Smooth muscle cell of the brain vasculature (primary cell): Measurements from ENCODE around the gene HSPB8.
"Not testable (repeated sequence)": the region's sequence is repeated elsewhere in the genome, so short reads cannot be mapped to it uniquely, and the experiment has no call there.

ENCODE experiments used
- DNase-seq: peaks from one replicate; pipeline ENCODE4 v3.0.0-alpha.2; 2012; ENCODE audit warnings: low read depth, low spot score

The HSPB8 gene

DNA sequence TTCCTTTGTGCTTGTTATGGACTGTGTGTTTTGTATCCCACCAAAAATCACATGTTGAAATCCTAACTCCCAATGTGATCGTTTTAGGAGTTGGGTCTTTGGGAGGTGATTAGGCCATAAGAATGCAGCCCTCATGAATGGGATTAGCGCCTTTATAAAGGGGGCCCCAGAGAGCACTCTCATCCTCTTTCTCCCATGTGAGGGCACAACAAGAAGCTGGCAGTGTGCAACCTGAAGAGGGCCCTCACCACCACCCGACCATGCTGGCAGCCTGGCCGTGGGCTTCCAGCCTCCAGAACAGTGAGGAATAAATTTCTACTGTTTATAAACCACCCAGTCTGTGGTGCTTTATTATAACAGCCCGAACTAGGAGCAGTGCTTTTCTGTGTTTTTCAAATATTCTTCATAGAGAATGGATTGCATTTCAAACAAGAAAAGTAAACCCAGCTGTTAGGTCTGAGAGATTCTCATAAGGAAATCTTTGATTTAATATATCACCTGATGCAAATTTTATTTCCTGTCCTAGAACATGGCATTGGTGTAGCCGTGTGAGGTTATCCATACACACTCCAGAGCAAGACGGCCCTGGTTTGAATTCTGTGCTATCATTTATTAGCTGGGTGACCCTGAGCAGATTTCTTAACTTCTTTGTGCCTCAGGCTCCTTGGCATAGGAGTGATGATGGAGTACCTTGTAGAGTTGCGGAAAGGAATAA is 27.8 kb downstream of the HSPB8 start:
- no peak for DNase-seq

DNA sequence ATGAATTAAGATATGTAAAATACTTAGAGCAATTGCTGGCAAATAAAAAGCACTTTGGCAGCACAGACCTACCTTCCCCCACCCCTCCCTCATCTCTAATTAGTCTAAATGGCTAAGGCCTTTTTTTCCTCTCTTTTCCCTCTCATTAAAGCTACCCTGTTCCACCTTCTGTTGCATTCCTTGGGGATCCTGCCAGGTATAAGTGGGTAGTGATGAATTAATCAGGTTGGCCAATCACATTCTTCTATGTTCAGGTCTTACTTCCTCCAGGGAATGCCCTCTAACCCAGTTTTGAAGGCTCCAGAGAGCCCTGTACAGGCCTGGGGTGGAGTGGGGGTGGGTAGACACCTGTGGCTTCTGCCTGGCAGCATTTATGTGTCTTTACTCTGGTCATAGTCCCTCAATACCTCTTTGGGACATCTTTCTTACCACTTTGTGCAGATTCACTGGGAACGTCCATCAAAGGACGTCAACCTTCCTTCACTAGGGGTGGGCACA is 28.4 kb downstream of the HSPB8 start:
- DNase-seq = no peak

DNA sequence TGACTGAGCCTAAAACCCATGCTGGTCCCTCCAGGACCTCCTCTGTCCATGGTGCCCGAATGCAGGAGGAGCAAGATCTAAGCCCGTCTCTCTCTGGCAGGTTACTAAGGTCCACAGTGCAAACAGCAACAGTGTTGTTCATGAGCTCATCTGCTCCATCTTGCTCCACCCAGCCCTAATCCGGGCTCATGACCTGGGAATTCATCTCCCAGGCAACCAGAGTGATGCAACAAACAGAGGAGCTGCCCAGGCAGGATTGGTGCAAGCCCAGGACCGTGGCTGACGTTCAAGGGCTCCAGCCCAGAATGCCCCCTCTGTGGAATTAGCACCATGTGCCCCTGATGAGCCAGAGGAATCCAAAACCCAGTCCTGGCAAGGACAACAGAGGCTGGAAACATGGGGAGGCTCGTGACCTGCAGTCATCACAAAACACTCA is 29.9 kb downstream of the HSPB8 start:
- DNase-seq = no peak

DNA sequence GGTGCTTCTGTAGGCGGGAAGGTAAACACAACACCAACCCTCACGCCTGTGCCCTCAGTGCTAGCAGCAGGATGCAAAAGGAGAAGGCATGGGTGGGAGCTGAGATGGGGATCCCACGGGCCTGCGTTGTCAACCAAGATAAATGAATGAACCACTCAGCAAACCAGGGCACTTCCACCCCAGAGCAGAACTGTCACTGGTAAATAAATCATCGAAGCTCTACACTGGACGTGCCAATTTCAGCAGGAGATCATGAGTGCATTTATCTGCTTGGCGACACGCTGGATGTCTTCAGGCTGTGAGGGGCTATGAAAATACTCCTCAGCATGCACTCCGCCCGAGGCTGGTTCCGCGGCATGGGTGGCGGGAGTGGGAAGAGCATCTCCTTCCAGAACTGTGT is 33.2 kb downstream of the HSPB8 start:
- no peak for DNase-seq

DNA sequence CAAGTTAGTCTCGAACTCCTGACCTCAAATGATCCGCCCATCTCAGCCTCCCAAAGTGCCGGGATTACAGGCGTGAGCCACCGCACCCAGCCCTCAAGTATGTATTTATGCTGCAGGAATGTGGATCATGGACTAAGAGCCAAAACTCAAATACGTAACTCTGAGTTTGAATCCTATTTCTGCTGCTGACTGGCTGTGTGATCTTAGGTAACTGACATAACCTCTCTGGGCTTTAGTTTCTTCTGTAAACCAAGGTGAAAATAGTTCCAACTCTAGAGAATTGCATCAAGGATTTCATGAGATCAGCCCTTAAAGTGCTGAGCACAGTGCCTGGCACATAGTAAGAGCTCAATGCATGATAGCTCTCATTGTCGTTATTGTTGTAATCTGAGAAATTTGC is 37.4 kb downstream of the HSPB8 start:
- DNase-seq = no peak

DNA sequence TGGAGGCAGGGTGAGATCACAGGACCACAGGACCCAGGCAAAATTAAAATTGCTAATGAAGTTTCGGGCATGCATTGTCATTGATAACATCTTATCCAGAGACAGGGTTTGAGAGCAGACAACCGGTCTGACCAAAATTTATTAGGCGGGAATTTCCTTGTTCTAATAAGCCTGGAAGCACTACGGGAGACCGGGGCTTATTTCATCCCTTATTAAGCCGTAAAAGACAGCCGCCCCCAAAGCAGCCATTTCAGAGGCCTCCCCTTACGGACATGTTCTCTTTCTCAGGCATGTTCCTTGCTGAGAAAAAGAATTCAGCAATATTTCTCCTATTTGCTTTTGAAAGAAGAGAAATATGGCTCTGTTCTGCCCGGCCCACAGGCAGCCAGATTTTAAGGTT is 40.1 kb downstream of the HSPB8 start:
- DNase-seq = not testable (repeated sequence)

DNA sequence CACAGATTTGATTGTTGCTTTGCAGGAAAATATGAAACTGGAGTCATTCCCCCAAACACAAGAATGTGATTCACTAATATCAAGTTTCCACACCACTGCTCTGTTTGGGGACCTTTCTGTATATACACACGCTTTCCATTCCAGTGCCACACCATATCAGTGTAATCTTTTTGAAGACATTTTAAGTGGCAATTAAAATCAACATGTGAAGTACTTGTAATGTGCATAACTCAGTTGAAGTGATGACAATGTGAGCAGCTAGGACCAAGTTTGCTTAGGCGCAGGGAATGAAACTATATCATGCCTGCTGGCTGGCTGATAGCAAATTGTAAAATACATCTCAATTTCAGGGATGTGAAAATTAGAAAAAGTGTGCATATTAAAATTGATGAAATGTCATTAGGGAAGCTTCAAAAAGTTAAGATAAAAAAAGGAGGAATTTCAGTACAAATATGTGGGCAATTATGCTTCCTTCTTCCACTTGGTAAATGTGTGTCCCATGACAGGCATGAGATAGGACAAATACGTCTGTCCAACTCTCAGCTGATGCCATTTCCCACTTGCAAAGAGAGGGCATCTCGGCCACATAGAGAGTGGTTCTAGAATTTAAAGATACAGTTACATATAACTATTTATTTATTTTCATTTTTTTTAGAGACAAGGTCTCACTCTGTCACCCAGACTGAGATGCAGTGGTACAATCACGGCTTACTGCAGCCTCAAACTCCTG is 43.7 kb downstream of the HSPB8 start:
- no peak for DNase-seq

DNA sequence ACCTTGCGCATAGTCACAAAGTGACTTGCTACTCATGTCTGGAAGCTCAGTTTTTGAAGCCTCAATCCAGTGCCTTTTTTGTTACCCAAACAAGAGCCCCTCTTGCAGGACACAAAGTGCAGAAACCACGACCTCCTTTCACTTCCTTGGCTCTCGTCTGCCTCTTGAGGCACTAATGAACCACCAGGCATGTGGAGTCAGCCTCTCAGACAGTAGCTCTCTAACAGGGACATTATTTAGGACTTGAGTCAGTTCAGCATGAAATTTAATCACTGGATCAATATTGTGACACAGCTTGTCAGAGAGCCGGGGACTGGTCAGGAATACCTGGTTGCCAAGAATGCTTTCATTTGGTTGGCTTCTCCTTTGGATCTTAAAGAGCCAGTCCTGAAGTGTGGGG is 46.7 kb downstream of the HSPB8 start:
- no peak for DNase-seq

DNA sequence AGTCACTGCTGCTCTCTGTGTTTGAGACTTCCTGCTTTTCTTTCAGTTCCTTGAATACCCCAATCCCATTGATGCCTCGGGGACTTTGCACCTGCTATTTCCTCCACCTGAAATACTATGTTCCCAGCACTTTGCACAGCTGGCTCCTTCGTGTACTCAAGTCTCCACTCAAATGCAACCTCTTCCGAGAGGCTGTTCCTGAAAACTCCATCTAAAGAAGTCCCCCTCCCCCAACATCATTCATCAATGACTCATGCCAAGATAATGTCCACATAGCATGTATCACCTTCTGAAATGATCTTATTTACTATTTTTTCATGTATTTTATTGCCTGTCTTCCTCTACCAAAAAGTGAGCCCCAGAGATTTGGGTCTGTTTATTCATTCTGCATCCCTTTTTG is 48.6 kb downstream of the HSPB8 start:
- DNase-seq = no peak

DNA sequence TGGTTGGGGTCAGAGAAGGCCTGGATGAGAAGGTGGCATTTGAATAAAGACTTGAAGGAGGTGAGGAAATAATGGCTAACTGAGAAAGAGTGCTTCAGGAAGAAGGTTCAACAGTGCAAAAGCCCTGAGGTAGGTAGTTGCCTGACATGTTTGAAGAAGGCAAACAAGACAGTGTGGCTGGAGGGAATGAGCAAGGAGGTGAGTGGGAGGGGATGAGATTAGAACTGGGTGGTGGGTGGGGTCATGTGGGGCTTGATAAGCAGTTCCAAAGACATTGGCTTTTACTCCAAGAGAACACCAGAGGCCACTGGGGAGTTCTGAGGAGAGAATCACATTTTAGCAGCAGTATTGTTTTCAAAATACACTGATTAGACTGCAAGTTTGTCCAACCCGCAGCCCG is 50.5 kb downstream of the HSPB8 start:
- DNase-seq = no peak

DNA sequence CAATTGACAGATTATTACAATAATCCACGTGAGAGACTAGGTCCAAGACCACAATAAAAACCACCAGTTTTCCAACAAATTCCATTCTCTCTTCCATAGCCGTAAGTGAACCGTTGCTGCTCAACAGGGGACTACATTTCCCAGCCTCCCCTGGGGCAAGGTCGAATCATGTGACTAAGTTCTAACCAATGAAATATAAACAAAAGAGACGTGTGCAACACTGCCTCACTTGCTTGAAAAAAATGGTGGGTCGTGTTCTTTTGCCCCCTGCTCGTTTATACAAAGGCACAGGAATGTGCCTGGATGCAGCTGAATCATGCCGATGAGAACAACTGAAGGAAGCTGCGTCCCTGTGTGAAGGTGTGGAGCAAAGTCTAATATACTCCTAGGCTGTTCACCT is 51.1 kb downstream of the HSPB8 start:
- no peak for DNase-seq

DNA sequence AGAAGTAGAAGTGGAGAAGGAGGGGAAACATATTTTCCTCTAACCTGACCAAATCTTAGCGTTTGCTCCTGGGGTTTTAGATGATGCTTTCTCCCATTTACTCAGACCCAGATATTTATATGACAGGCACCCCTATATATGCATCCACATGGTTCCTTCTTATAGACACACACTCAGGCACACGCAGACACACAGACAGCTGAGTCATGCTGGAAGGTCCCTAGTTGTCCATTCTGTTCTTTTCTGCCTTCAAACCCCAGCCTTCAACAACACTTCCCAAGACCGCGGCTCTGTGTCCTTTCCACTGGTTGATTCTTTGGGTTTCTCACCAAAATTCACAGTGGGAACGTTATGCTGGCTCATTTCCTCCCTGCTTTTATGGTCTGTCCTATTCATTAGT is 52.1 kb downstream of the HSPB8 start:
- no peak for DNase-seq

DNA sequence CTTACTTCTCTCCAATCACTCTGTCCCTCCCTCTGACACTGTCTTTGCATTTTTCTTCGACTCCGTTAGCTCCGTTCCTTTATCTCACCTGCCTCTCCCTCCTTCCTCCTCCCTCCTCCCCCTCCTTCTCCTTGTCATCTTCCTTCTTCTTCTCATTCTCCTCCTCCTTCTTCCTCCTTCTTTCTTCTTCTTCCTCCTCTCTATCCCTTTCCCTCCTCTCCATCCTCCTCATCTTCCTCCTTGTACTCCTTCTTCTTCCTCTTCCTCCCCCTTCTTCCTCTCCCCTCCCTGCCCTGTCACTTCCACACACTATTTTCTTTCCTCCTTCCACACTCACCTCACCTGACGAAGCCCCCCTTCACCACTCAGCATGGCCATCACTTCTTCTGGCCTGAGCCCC is 53.0 kb downstream of the HSPB8 start:
- no peak for DNase-seq

DNA sequence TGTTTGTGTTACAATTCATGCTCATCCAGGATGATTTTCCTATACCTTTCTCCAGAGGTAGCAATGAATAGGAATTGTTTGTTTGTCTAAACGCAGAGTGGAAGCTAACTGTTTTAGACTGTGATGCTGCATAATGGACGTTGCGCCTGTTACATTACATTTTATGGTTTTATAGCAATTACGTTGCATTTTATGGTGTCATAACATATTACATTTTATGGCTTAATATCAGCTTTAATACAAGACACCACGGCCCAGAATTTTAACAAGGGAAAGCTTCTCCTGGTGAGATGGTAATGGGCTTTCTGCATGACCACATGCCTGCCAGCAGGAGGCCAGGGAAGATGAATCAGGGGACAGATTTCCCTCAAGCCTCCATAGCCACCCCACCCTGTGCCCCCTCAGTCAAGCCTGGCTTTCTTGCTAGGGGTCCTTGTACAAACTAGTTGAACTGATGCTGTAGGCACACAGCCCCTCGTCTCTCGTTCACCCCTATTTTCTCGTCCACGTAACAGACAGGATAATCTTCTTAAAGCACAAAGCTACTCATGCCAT is 56.5 kb downstream of the HSPB8 start:
- no peak for DNase-seq

DNA sequence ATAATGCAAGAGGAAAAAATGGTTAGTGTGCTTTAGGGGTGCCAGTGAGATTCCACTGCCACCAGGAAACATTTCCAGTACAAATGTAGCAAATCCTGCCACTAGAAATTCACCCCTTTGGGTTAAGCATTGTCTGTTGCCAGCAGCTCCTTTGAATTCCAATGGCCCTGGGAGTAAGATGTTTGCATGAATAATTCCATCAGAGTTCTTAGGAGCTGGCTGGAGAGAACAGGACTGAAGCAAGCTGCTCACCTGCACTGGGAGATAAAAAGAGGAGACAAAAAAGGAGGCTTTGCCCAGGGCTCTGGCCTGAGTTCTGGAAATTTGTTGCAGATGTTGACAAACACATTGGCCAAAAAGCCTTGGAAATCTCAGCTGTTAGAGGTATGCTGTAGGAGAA is 57.6 kb downstream of the HSPB8 start:
- DNase-seq = no peak

DNA sequence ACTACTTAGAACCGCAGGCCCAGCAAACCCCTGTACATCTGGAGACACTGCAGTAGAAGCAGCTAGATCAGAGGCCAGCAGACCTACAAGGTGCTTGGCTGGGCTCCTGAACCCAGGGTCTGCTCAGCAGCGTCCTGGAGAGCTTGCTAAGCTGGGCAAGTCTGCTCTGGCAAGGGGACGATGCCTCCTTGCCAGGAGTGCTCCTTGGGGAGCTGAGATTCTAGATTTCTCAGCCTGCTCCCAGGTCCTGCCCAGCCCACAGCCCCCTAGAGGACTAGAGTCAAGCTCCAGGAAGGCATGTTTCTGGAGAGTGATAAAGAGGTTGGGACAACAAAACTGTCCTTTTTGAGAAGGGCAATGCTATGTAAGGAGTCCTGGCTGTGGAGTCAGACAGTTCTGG is 60.3 kb downstream of the HSPB8 start:
- DNase-seq = no peak

DNA sequence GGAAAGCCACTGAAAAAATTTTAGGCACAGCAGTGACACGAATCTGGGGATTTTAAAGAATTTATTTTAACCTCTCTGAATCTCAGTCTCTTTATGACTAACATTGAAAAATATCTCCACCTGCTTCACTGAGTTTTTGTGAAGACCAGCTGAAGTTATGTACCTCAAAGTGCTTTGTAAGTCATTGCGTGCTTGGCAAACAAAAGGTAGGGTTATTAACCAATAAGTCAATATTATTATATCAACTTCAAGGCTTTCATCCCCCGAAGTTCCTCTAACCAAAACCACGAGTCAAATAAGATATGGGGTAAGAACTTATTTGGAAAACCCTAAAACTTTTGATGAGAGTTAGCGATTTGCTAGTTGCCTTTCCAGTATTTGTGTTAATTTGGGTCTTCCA is 62.3 kb downstream of the HSPB8 start:
- no peak for DNase-seq

DNA sequence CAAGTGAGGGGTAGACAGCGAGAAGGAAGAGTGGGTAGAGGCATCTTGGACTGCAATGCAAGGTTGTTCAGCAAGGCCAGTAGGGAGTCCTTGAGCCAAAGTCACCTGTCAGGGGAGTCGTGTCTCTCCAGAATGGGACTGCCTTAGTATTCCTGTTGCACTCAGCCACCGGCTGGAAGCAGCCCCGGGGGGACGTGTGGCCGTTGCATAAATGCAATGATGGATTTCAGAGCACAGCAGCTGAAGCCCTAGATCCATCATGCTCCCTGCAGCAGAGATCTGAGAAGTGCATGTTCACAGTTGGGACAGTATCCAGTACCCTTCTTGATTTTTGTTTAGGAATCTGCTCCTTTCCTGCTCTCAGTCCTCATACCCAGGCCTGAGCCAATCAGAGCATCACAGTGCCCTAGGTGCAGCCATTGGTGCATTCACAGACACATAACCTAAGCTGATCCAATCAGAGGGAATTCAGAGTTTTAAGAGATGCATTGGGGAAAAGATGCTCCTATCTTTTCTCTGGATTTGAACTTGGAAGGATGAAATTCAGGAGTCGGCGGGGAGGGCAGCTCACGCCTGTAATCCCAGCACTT is 62.9 kb downstream of the HSPB8 start:
- no peak for DNase-seq
